IMR-90 (cell line): ENCODE data around the gene NMB. TPM values are rescaled to one million over a fixed set of nuclear protein-coding genes. Genes with fewer than 3 reads are reported as not detected.

Experiments
- ATAC-seq: fragments of 200-7000 bp; cut with Tn5 transposase; 2 replicates; pipeline ENCODE4 v1.9.1; 2020; ENCODE audit warnings: low read depth, mild to moderate bottlenecking, moderate library complexity
- BruUV-seq: library from RNA; stranded (reverse); fragments of 400-500 nt; replicated peaks from 2 replicates; lab custom pipeline; 2021; lab: Mats Ljungman, UMichigan
- CTCF ChIA-PET: fragments of 300-600 bp; formaldehyde crosslinking; extraction: SDS; loops from one replicate; lab custom pipeline; 2021; ENCODE audit warnings: antibody characterized with exemption; lab: Yijun Ruan, JAX
- POLR2A ChIA-PET: fragments of 300-600 bp; sonication (Branson Sonifier 250); formaldehyde crosslinking; loops from one replicate; lab custom pipeline; 2022; ENCODE audit warnings: antibody characterized with exemption; ENCODE audit not compliant: unreplicated experiment; lab: Charles Lee
- DNase-seq: peaks from one replicate; pipeline ENCODE4 v3.0.0; 2013
- H2AFZ ChIP-seq: replicated peaks from 2 replicates; pipeline ENCODE3; 2013; ENCODE audit warnings: low read length, mild to moderate bottlenecking; ENCODE audit not compliant: poor library complexity
- H2AK5ac ChIP-seq: 2 replicates; pipeline ENCODE4 v1.6.1; 2013; ENCODE audit warnings: low read depth, low read length, inconsistent platforms
- H2AK9ac ChIP-seq: replicated peaks from 2 replicates; pipeline ENCODE3; 2013; ENCODE audit warnings: mild to moderate bottlenecking, low read depth, low read length, moderate library complexity; ENCODE audit not compliant: poor library complexity
- H2BK120ac ChIP-seq: 2 replicates; pipeline ENCODE4 v1.6.1; 2013; ENCODE audit warnings: low read depth, low read length, inconsistent platforms
- H2BK15ac ChIP-seq: 3 replicates; pipeline ENCODE4 v1.6.1; 2013; ENCODE audit warnings: low read depth, low read length, inconsistent platforms
- H2BK20ac ChIP-seq: 2 replicates; pipeline ENCODE4 v1.6.1; 2013; ENCODE audit warnings: low read depth, mild to moderate bottlenecking, inconsistent platforms, low read length, moderate library complexity
- H2BK5ac ChIP-seq: 2 replicates; pipeline ENCODE4 v1.6.1; 2013; ENCODE audit warnings: mild to moderate bottlenecking, low read depth, low read length, inconsistent platforms; ENCODE audit not compliant: poor library complexity, severe bottlenecking
- H3K14ac ChIP-seq: replicated peaks from 2 replicates; pipeline ENCODE4 v1.6.1; 2013; ENCODE audit warnings: low read depth, low read length, inconsistent platforms
- H3K18ac ChIP-seq: 2 replicates; pipeline ENCODE4 v1.6.1; 2013; ENCODE audit warnings: low read depth, low read length, control low read depth
- H3K23ac ChIP-seq: 2 replicates; pipeline ENCODE4 v1.6.1; 2013; ENCODE audit warnings: low read depth, low read length, inconsistent platforms
- H3K27ac ChIP-seq: 2 replicates; pipeline ENCODE4 v1.5.1; 2013; ENCODE audit warnings: mild to moderate bottlenecking, control low read depth, low read length; ENCODE audit not compliant: insufficient read depth
- H3K27me3 ChIP-seq: 2 replicates; pipeline ENCODE4 v1.6.1; 2013; ENCODE audit warnings: low read length; ENCODE audit not compliant: control insufficient read depth, insufficient read depth
- H3K36me3 ChIP-seq: 2 replicates; pipeline ENCODE4 v1.6.1; 2013; ENCODE audit warnings: low read length, mixed read lengths; ENCODE audit not compliant: control insufficient read depth, insufficient read depth
- H3K4ac ChIP-seq: 2 replicates; pipeline ENCODE4 v1.6.1; 2013; ENCODE audit warnings: low read depth, low read length, inconsistent platforms
- H3K4me1 ChIP-seq: 2 replicates; pipeline ENCODE4 v1.6.1; 2013; ENCODE audit warnings: low read length, mixed read lengths; ENCODE audit not compliant: control insufficient read depth, insufficient read depth
- H3K4me2 ChIP-seq: 2 replicates; pipeline ENCODE4 v1.6.1; 2013; ENCODE audit warnings: low read depth, mild to moderate bottlenecking, control low read depth, low read length, moderate library complexity
- H3K4me3 ChIP-seq: 2 replicates; pipeline ENCODE4 v1.5.1; 2013; ENCODE audit warnings: low read depth, mild to moderate bottlenecking, control low read depth, low read length, moderate library complexity; ENCODE audit not compliant: insufficient read depth
- H3K56ac ChIP-seq: 2 replicates; pipeline ENCODE4 v1.6.1; 2013; ENCODE audit warnings: low read length, inconsistent platforms; ENCODE audit not compliant: insufficient read depth; ENCODE audit errors: extremely low read depth
- H3K79me1 ChIP-seq, 2 experiments: 2 replicates each; pipeline ENCODE4 v1.6.1; 2013; ENCODE audit warnings: low read length in 2 of 2, inconsistent platforms in 1 of 2, low read depth in 1 of 2
- H3K9ac ChIP-seq: 2 replicates; pipeline ENCODE4 v1.6.1; 2013; ENCODE audit warnings: low read depth, low read length, control low read depth
- H3K9me1 ChIP-seq: 2 replicates; pipeline ENCODE4 v1.6.1; 2013; ENCODE audit warnings: low read length, inconsistent platforms; ENCODE audit not compliant: insufficient read depth
- H3K9me3 ChIP-seq: 2 replicates; pipeline ENCODE4 v1.6.1; 2013; ENCODE audit warnings: low read length; ENCODE audit not compliant: control insufficient read depth, insufficient read depth
- H4K20me1 ChIP-seq: 2 replicates; pipeline ENCODE4 v1.6.1; 2013; ENCODE audit warnings: low read length, inconsistent platforms; ENCODE audit not compliant: insufficient read depth
- H4K5ac ChIP-seq: 2 replicates; pipeline ENCODE4 v1.6.1; 2013; ENCODE audit warnings: mild to moderate bottlenecking, low read depth, low read length, control low read depth
- H4K8ac ChIP-seq, 2 experiments: 2 replicates each; pipeline ENCODE4 v1.6.1; 2013; ENCODE audit warnings: low read depth in 2 of 2, low read length in 2 of 2, control low read depth in 1 of 2, inconsistent platforms in 1 of 2
- H4K91ac ChIP-seq: 2 replicates; pipeline ENCODE4 v1.6.1; 2013; ENCODE audit warnings: low read depth, low read length, inconsistent platforms; ENCODE audit not compliant: insufficient read depth
- CEBPB ChIP-seq: IDR thresholded peaks from 2 replicates; pipeline ENCODE4 v1.6.1; 2012; ENCODE audit warnings: low read depth, low read length, improper control_type of control experiment
- CHD1 ChIP-seq: IDR thresholded peaks from 2 replicates; pipeline ENCODE4 v1.6.1; 2012; ENCODE audit warnings: low read depth, low read length, improper control_type of control experiment
- FOS ChIP-seq: fragments of 150-350 bp; IDR thresholded peaks from 2 replicates; pipeline ENCODE4 v1.6.1; 2016; ENCODE audit warnings: low read depth, low read length
- MAFK ChIP-seq: IDR thresholded peaks from 2 replicates; pipeline ENCODE4 v1.6.1; 2012; ENCODE audit warnings: low read depth, low read length, improper control_type of control experiment
- MAZ ChIP-seq: IDR thresholded peaks from 2 replicates; pipeline ENCODE4 v1.6.1; 2012; ENCODE audit warnings: low read depth, mild to moderate bottlenecking, low read length, improper control_type of control experiment, moderate library complexity, borderline replicate concordance
- MXI1 ChIP-seq: IDR thresholded peaks from 2 replicates; pipeline ENCODE4 v1.6.1; 2012; ENCODE audit warnings: low read depth, mild to moderate bottlenecking, low read length, moderate library complexity, borderline replicate concordance
- NFE2L2 ChIP-seq: fragments of 150-350 bp; IDR thresholded peaks from 2 replicates; pipeline ENCODE4 v1.6.1; 2016; ENCODE audit warnings: low read depth, mild to moderate bottlenecking, low read length
- POLR2A ChIP-seq: IDR thresholded peaks from 2 replicates; pipeline ENCODE4 v1.6.1; 2012; ENCODE audit warnings: mild to moderate bottlenecking, low read depth, low read length
- RAD21 ChIP-seq: IDR thresholded peaks from 2 replicates; pipeline ENCODE4 v1.6.1; 2012; ENCODE audit warnings: low read length, improper control_type of control experiment
- RCOR1 ChIP-seq: IDR thresholded peaks from 2 replicates; pipeline ENCODE4 v1.6.1; 2012; ENCODE audit warnings: mild to moderate bottlenecking, low read length, improper control_type of control experiment; ENCODE audit not compliant: insufficient replicate concordance
- WGBS, 2 experiments: methylation state at CpG; one replicate each; pipeline versions ENCODE4 v1.1.5 to v1.1.7; 2013; ENCODE audit warnings: missing lambda C conversion rate in 2 of 2; ENCODE audit not compliant: insufficient read length in 1 of 2; ENCODE audit errors: extremely low coverage in 2 of 2; 5-methylcytosine and 5-hydroxymethylcytosine counted together
- dilution Hi-C: fragments of 300-500 bp; cut with HindIII; formaldehyde crosslinking; loops from one replicate; pipeline ENCODE4 v1.14.3; 2018; ENCODE audit warnings: low sequenced_read_pairs; ENCODE audit not compliant: unreplicated experiment
- in situ Hi-C: fragments of 300-500 bp; cut with MboI; formaldehyde crosslinking; loops from 3 replicates; pipeline ENCODE4 v1.14.3; 2019; ENCODE audit warnings: low sequenced_read_pairs, inconsistent platforms, mixed read lengths
- intact Hi-C: fragments of 100-400 bp; cut with micrococcal nuclease; formaldehyde crosslinking; loops from 2 replicates; pipeline ENCODE4 v1.10.0; 2022
- polyA plus RNA-seq, 3 experiments: library from polyadenylated mRNA; depleted of rRNA; stranded (reverse); fragments of >200 nt; gene quantifications; 2 replicates each; pipeline ENCODE4 v1.2.3, GENCODE V29; 2012; ENCODE audit warnings: low replicate concordance in 1 of 3
- total RNA-seq: library from RNA; depleted of rRNA; stranded (reverse); fragments of >200 nt; gene quantifications from 2 replicates; pipeline ENCODE4 v1.2.3, GENCODE V29; 2012
- TF ChIP-seq, protein P1 (sequence below): fragments of 150-350 bp; IDR thresholded peaks from 2 replicates; pipeline ENCODE4 v1.6.1; 2017; ENCODE audit warnings: mild to moderate bottlenecking, antibody characterized with exemption, low read length, low read depth
- TF ChIP-seq, protein P2 (sequence below): fragments of 150-350 bp; IDR thresholded peaks from 2 replicates; pipeline ENCODE4 v1.6.1; 2016; ENCODE audit warnings: low read depth, mild to moderate bottlenecking, low read length, moderate library complexity, borderline replicate concordance
- TF ChIP-seq, protein P3 (sequence below): conservative IDR thresholded peaks from 2 replicates; pipeline ENCODE4 v1.5.1; 2012; ENCODE audit warnings: mild to moderate bottlenecking, low read depth, low read length, improper control_type of control experiment

NMB gene
- total and polyA plus RNA-seq, 2 of the 4 experiments (the other 2 are of a cell fraction): 1.3 to 3.8 TPM

DNA sequence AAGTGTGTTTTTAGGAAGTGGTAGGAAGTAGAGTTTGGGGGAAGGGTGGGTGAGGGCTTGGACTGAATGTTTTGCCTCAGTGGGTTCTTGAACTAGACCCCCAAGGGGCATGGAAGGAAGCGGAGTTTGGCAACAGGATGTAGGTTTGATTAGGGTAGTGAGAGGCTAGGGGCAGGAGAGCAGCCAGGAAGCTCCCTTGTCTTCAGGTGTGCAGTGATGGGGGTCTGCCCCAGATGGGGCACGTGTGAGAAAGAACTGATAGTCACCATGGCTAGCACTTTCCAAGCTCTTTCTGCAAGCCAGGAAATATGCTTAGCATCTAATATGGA, 52.5 kb downstream of the NMB start:
- no peak overlapping the region for H2AK9ac ChIP-seq
- H3K14ac ChIP-seq: no peak overlapping the region
- CTCF ChIA-PET: interaction anchor here (0.6 kb wide), 1 partner anchor 417 kb away, joined by 3 read pairs; no protein-coding TSS in a partner anchor
- no peak overlapping the region for H3K4me2 ChIP-seq
- peaks cover 33 to 59% of the 10 kb centered on the region in 2 experiments for H3K79me1 ChIP-seq
- ATAC-seq (no peak), DNase-seq (no peak)
- H3K27me3 ChIP-seq: no peaks in the 10 kb centered on the region
- WGBS, 2 experiments: no CpG with 5 or more reads among the region's 2 CpGs
- H4K8ac ChIP-seq: no peak overlapping the region
- H3K36me3 ChIP-seq: peaks cover 38% of the 10 kb centered on the region
- H2BK15ac ChIP-seq: no peak overlapping the region
- intact Hi-C loops (no loop called here), in situ Hi-C loops (no loop called here), dilution Hi-C loops (no loop called here)
- H2AK5ac ChIP-seq: no peak overlapping the region
- no peak overlapping the region for H3K4me3 ChIP-seq
- H3K23ac ChIP-seq: no peak overlapping the region
- H3K4me1 ChIP-seq: peaks cover 4% of the 10 kb centered on the region
- H3K27ac ChIP-seq: no peak overlapping the region
- no peaks in the 10 kb centered on the region; the same call in 1 of the 2 replicates for H3K9me1 ChIP-seq
- H4K91ac ChIP-seq: no peak overlapping the region
- POLR2A ChIA-PET: no interaction called here
- H3K56ac ChIP-seq: no peak overlapping the region
- H3K9me3 ChIP-seq: no peaks in the 10 kb centered on the region
- no peak overlapping the region for H3K4ac ChIP-seq
- H3K9ac ChIP-seq: no peak overlapping the region
- BruUV-seq: no TSS peak
- no peak overlapping the region for H2AFZ ChIP-seq
- H4K5ac ChIP-seq: no peak overlapping the region
- H2BK120ac ChIP-seq: no peak overlapping the region
- H4K20me1 ChIP-seq: peaks cover 12% of the 10 kb centered on the region; the same call in 1 of the 2 replicates
- TF ChIP-seq, protein P1, sequence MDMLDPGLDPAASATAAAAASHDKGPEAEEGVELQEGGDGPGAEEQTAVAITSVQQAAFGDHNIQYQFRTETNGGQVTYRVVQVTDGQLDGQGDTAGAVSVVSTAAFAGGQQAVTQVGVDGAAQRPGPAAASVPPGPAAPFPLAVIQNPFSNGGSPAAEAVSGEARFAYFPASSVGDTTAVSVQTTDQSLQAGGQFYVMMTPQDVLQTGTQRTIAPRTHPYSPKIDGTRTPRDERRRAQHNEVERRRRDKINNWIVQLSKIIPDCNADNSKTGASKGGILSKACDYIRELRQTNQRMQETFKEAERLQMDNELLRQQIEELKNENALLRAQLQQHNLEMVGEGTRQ: no peak
- TF ChIP-seq, protein P2, sequence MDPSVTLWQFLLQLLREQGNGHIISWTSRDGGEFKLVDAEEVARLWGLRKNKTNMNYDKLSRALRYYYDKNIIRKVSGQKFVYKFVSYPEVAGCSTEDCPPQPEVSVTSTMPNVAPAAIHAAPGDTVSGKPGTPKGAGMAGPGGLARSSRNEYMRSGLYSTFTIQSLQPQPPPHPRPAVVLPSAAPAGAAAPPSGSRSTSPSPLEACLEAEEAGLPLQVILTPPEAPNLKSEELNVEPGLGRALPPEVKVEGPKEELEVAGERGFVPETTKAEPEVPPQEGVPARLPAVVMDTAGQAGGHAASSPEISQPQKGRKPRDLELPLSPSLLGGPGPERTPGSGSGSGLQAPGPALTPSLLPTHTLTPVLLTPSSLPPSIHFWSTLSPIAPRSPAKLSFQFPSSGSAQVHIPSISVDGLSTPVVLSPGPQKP: no peak
- TF ChIP-seq, protein P3, sequence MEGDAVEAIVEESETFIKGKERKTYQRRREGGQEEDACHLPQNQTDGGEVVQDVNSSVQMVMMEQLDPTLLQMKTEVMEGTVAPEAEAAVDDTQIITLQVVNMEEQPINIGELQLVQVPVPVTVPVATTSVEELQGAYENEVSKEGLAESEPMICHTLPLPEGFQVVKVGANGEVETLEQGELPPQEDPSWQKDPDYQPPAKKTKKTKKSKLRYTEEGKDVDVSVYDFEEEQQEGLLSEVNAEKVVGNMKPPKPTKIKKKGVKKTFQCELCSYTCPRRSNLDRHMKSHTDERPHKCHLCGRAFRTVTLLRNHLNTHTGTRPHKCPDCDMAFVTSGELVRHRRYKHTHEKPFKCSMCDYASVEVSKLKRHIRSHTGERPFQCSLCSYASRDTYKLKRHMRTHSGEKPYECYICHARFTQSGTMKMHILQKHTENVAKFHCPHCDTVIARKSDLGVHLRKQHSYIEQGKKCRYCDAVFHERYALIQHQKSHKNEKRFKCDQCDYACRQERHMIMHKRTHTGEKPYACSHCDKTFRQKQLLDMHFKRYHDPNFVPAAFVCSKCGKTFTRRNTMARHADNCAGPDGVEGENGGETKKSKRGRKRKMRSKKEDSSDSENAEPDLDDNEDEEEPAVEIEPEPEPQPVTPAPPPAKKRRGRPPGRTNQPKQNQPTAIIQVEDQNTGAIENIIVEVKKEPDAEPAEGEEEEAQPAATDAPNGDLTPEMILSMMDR: no peak
- TF ChIP-seq RAD21: no peak
- no peak for TF ChIP-seq FOS
- TF ChIP-seq NFE2L2: no peak
- no peak for TF ChIP-seq MAZ
- no peak for TF ChIP-seq RCOR1
- no peak for TF ChIP-seq MAFK
- TF ChIP-seq CEBPB: no peak
- TF ChIP-seq MXI1: no peak
- no peak for TF ChIP-seq POLR2A
- TF ChIP-seq CHD1: no peak
- H3K18ac ChIP-seq: no peak overlapping the region
- H2BK5ac ChIP-seq: no peak overlapping the region
- no peak overlapping the region for H2BK20ac ChIP-seq
